SW 1271 (cell line): Measurements from ENCODE around the gene WEE1.
"Not testable (repeated sequence)": the region's sequence is repeated elsewhere in the genome, so short reads cannot be mapped to it uniquely, and the experiment has no call there.

ENCODE experiments used
- DNase-seq, 2 experiments: peaks; one replicate each; lab custom pipeline; 2025; lab: John Stamatoyannopoulos, UW

The WEE1 gene

DNA sequence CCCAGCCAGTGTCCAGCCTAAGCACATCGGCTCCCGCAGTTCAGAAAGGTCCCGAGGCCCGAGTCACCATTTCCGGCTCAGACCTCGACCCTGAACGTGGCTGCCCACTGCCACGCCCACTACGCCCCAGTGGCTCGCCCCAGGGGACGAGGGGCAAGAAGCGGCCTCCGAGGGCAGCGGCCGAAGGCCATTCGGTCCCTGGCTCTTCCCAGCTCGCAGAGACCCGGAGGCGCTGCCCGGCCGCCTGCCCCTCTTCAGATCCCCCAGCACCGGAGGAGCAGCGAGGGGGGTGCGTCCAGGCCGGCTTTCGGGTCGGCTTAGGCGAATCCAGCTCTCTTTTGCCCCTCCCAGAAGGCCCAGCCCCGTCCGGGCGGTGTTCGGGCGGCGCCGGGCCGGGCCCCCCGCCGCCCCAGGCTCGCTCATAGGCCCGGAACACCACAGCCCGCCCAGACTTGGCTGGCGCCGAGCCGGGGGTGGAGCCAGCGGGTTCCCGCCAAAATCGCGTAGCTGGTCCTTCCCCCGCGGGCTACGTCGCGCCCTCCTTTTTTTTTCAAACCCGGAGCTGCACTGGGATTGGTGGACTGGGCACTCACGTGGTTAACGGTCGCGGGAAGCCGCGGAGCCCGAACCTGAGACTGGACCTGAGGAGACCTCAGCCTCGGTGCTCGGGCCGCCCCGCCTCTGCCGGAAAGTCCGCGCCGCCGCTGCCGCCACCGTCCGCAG lies at the start of gene WEE1:
TSS of gene WEE1 (plus strand) at position 619 of the 723 bp plus-strand sequence. CDS start 264 bp downstream, outside the sequence.
- DNase-seq, result peak; percentile 90 to 93

DNA sequence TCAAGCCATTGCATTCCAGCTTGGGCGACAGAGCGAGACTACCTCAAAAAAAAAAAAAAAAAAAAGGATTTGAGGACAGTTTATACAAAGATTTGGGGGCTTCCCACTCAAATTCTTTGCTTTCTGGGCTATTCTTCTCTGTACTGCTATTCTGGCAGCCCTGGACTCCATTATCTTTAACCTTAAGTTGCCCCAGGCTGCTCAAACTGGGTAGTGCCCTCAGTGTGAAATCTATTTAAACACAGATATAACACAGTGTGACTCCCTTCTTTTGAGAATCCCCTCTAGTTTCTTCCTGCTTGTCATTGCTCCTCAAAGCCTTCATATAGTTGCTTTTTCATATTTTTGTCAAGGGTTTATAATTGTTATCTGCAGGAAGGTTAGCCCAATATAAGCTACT lies 49.5 kb upstream of the WEE1 start:
- DNase-seq, result no peak

DNA sequence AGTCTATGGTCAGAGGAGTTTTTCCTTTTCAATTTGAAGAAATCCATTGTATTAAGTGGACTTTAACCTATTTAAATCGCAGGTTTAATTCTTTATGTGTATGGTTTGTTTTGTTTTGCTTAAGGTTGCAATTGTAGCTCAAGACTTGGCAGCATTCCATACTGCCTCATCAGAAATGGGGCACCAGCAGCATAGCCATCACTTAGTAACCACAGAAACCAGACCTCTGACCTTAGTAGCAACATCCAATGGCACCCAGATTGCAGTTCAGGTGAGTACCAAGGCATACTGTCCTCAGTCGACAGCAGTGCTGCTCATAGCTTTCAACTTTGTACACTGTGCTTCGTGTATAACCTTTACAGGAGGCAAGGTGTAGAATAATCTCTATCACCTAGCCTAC lies 48.4 kb upstream of the WEE1 start:
- no peak for DNase-seq

DNA sequence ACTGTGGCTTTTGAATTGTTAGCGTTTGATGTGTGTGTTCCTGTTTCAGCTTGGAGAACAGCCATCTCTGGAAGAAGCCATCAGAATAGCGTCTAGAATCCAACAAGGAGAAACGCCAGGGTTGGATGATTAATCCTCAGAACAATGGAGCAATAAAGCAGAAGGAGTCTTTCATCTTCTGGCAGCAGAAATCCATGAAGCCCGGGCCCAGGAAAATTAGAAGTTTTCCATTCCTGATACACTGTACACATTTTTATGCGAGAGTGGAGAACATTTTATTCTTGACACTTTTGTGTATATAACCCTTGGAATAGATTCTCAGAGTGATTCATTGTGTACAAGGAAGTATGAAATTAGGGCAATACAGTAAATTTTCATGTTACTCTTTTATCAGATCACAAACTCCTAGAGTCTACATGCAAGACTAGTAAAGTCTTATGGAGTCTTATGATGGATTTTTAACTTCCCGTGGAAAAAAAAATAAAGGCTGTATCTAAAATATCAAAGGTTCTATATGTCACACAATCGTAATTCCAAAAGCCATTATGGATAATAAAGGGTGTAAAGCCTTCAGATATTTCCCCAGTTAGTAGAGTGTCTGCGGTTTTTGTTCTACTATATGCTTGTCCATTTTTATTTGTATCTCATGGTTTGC lies 45.9 kb upstream of the WEE1 start:
- no peak for DNase-seq

DNA sequence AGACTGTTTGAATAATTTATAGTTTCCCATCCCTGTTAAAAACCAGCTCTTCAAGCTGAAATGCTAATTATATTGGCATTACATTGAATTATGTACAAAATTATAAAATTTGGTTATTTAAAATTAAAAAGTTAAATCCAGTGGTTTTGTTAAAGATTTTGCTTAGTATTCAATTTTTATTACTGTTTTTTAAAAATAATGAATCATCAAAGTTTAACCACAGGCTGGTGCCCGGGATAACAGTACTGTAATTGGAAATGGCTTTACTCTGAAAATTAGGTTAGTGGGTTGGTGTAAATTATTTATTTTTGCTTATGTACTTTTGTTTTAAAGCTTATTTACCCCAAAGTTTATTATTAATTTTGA lies 45.4 kb upstream of the WEE1 start:
- no peak for DNase-seq

DNA sequence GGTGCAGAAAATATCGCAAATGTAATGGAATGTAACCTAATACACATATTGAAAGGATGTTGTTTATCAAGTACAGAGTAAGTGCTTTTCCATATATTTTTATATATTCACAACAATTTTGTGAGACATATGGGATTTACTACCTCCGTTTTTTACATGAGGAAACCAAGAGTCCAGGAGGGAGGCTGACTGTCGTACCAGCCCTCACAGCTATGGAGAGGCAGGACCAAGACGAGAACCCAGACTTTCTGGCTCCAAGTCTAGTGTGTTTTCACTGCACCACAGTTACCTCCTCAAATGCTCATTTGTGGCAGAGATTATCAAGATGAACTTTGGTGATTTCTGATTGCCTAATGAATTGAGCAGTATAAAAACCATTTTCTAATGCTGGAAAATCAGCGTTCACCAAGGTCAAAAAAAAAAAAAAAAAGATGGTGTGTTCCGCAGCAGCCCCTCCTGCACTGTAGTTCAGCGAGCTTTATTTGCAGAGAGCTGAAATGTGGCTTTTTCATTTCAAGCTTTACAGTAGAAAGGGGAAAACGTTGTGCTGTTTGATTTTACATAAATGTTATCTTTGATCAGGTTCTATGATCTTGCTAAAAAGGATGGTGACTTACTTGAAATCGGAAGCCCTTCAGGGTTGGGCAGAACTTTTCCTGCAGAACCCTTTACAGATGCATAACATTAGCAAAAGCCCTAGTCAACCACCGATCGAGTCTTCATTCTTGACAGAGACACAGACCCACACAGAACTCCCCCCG lies 44.7 kb upstream of the WEE1 start:
- DNase-seq, result no peak

DNA sequence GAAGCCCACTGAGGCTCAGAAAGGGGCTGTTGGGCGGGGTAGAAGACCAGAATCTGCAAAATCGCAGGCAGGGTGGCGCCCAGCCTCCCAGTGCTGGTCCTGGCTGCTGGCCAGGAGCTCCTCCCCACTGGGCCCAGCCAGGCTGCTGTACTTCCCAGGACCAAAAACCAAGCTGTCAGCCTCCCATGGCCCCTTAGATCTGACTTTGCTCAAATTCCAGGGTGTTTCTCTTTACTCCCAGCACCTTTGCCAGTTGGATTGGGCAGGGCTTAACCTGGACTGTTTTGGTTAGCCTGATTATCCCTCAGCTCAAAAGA lies 44.2 kb upstream of the WEE1 start:
- no peak for DNase-seq

DNA sequence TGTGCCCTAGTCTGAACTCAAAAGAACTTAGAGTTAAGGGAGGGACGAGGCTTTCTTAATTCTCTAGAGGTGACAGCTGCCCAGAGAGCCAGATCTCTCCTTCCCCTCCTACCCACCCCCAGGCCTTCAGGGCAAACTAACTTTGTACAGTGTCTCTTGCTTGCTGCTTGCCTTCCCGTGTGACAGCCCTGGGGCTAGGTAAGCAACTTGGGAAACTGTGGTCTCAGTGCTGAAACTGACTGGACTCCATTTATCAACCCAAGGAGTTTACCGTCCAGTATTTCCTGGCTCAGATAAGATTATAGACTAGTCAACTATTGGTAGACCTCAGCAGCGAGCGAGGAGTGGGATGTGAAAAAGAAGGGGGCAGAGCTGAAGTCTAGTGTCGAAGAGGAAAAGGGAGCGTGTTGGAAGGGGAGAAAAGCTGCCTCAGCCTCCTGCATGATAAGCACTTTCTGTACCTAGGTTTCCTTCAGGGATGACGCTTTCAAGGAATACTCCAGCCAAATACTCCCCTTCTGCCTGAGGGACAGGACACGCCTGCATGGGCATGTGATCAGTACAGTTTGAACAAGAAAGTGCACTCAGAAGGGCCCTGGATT lies 43.3 kb upstream of the WEE1 start:
- DNase-seq, result no peak

DNA sequence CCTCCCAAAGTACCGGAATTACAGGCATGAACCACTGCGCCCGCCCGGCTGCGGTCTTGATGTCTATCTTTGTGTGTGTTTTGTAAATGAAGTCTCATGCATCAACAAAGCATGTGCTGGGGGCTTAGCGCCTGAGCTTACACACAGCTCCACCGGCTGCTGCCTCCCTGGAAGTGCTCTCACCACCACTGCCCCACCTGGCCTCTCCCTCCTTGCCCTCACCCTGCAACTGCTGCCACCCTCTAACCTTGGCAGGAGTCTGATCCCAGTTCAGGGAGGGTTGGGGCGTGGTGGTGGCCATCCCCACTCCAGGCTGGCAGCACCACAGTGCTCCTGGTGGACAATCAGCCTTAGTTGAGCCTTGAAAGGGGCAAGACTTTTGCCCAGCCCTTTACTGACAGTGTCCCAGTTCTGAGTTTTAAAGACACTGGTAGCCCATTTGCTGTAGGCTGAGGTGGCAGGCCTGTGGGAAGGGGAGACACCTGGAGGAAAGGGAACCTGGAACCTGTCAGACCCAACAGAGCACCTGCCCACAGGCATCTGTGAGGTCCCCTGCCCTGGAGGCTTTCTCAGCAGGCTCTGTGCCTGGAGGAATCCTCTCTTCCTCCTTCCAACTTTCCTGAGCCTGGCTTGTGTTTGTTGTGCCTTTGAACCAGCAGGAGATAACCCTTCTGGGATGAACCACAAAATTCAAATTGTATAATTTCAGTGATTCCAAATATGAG lies 42.4 kb upstream of the WEE1 start:
- DNase-seq, result no peak

DNA sequence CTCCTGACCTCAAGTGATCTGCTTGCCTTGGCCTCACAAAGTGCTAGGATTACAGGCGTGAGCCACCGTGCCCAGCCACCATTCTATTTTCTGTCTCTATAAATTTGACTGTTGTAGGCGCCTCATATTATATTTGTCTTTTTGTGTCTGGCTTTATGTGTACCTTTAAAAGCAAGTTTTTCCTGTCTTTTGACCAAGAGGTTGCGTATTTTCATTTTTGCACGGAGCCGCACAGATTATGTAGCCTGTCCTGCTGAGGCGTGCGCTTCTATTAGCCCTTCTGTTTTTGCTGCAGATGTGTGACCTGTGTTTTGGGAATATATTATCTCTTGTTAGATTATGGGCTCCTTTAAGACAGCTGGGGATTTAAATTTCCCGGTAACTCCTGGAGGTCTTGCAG lies 40.4 kb upstream of the WEE1 start:
- DNase-seq, result no peak

DNA sequence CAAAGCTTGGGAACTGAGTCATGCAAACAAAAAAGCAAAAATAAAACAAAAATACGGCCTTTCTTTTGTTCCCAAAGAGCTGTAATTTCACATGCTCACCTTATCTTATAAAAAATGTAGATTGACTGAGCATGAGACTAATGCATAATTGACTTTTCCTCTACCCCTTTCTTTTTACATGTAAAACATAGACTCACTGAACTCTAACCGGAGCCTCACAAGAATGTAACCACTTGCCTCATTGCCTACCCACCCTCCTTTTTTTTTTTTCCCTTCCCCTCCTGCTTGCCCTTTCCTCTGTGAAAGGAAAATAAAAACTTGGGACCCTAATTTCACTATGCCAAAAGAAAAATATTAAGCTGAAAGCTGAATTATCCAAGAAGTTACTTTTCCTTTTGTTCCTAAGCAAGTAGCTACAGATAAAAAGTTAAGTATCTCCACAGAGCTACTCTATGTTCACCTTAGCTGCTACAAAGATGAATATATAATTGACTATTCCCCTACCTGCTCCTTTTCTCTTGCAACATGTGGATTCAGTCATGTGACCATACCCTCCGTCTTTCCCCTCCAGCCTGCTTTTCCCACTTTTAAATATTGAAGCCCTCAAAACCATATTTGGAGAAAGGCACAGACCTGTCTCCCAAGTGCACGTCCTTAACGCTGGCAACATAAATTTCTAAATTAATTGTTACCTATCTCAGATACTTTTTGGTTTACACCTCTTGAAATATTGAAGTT lies 39.6 kb upstream of the WEE1 start:
- no peak for DNase-seq

DNA sequence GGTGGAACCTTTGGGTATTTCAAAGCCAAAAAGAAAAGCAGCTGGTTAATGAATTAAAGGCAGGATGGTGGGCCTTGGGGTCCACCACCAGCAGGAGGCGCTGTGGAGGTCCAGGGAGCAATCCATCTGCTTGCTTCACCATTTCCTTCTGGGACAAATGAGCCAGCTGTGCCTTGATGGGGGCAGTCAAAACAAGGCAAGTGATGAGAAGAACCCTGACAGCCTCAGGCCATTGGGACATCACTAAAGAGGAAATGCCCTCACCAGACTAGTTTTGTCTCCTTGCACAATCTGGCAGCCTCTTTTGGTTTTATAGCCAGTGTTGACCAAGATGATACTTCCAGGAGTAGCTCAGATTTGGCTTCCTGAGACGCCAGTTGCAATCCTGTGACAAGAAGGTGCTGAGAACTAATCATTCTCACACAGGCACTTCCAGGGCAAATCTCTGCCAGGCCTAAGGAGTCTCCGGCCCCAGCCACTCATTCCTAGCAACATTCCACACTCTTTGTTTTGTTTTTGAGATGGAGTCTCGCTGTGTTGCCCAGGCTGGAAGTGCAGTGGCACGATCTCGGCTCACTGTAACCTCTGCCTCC lies 38.2 kb upstream of the WEE1 start:
- peak in 1 of 2 experiments; percentile 27 for DNase-seq

DNA sequence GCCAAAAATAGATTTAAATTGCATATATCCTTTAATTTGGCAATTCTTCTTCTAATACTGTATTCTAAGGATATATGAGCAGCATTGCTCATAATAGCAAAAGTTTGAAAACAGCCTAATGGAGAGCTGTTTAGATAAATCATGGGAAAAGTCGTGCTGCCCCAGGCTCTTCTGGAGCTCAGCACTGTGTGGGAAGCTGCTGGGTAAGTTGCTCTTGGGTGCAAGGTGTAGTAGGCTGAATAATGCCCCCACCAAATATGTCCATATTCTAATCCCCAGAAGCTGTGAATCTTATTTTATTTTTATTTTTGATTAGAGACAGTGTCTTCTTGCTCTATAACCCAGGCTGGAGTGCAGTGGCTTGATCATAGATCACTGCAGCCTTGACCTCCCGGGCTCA lies 34.9 kb upstream of the WEE1 start:
- DNase-seq, result no peak

DNA sequence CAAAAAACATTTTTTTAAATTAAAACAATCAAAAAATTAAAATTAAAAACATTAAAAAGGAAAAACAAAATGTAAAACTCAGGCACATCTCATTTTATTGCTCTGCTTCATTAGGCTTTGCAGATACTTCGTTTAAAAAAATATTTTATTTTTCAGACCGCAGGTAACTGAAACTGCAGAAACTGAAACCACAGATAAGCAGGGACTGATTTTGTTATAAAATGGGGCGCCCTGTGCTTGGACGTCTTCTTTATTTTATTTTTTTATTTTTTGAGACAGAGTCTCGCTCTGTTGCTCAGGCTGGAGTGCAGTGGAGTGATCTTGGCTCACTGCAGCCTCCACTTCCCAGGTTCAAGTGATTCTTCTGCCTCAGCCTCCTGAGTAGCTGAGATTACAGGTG lies 24.3 kb upstream of the WEE1 start:
- DNase-seq, result not testable (repeated sequence)

DNA sequence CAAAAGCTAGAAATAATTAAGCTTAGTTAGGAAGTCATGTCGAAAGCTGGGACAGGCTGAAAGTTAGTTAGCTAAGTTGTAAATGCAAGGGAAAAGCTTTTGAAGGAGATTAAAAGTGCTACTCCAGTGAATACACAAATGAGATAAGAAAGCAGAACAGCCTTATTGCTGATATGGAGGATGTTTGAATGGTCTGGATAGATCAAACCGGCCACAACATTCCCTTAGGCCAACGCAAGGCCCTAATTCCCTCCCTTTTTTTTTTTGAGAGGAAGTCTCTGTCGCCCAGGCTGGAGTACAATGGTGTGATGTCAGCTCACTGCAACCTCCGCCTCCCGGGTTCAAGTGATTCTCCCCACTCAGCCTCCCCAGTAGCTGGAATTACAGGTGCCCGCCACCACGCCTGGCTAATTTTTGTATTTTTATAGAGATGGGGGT lies 23.3 kb upstream of the WEE1 start:
- no peak for DNase-seq

DNA sequence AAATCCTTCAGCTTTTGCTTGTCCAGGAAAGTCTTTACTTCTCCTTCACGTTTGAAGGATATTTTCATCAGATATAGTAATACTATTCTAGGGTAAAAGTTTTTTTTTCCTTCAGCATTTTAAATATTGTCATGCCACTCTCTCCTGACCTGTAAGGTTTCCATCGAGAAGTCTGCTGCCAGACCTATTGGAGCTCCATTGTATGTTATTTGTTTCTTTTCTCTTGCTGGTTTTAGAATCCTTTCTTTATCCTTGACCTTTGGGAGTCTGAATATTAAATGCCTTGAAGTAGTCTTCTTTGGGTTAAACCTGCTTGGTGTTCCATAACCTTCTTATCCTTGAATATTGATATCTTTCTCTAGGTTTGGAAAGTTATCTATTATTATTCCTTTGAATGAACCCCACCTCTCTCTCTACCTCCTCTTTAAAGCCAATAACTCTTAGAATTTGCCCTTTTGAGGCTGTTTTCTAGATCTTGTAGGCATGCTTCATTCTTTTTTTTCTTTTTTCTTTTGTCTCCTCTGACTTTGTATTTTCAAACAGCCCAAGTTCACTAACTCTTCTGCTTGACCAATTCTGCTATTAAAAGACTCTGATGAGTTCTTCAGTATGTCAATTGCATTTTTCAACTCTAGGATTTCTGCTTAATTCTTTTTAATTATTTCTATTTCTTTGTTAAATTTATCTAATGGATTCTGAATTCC lies 12.0 kb upstream of the WEE1 start:
- DNase-seq, result no peak

DNA sequence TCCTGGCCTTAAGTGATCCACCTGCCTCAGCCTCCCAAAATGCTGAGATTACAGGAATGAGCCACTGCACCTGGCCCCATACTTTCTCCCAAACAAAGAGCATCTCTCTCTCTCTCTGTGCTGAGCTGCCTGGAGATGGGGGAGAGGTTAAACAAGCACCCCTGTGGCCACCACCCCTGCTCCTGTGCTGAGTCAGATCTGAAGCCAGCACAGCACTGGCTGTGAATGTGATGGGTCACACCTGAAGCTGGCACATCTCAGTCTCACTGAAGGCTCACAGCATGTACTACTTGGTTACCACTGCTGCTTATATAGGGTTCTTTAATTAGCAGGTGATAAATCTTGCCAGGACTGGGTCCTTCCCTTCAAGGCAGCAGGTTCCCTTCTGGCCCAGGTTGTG lies 10.8 kb upstream of the WEE1 start:
- DNase-seq, result no peak

DNA sequence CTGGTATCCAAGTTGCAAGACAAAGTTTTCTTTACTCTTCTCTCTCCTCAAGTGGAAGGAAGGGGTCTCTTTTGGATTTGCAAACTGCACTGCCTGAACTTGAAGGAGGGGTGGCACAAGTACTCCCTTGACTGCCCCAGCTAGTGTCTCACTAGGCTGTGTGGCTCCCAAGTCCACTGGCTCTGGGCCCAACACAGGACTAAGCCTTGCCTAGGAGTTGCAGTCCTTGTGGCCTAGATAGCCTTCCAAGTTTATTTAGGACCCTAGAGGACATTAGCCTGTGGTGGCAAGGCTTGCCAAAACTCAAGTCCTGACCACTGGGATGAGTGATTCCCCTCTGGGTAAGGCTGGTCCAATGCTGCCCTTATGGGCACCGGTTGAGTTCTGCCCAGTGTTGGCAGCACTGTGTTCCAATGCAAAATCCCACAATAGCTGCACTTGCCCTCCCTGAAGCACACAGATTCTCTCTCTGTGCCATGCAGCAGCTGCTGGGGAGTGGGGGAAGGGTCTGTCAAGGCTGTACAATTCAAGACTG lies 10.2 kb upstream of the WEE1 start:
- no peak for DNase-seq

DNA sequence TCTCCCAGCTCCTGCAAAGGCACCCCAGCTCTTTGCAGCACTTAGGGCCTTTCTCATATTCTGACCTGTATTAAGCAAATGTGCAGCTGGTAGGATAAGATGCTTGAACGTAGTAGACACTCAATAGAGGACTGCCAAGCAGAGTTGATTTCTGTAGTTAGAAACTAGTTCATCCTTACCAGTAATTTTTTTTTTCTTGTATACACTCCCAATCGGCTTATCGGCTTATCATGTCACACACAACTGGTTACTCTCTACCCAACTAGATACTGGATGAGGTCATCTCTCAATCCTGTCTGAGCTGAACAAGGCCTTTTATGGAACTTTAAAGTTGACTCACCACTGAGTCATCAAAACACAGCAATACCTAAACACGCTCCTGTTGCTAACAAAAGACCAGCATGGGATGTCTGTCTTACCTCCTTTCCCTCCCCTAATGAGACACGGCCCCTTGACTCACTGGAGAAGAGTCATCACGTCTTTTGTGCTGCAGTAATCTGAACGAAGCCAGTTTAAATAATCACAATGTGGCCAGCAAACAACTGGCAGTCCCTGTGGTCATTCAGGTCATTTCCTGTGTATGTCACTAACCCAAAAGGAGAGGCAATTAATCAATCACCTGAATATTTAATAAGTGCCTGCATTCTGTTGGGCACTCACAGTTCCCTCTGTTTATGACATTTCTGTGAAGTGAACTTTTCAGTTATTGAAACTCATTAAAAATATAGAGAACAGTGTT lies 7.5 kb upstream of the WEE1 start:
- peak; percentile 99 to 100 for DNase-seq
